GM18519 (cell line): ENCODE measurements around the gene PCNX2.

Experiments used
- ATAC-seq: cut with Tn5 transposase; IDR thresholded peaks from one replicate; pipeline ENCODE4 v1.9.1; 2021; ENCODE audit warnings: mild to moderate bottlenecking, moderate library complexity; ENCODE audit not compliant: unreplicated experiment, low FRiP score

PCNX2 gene

DNA sequence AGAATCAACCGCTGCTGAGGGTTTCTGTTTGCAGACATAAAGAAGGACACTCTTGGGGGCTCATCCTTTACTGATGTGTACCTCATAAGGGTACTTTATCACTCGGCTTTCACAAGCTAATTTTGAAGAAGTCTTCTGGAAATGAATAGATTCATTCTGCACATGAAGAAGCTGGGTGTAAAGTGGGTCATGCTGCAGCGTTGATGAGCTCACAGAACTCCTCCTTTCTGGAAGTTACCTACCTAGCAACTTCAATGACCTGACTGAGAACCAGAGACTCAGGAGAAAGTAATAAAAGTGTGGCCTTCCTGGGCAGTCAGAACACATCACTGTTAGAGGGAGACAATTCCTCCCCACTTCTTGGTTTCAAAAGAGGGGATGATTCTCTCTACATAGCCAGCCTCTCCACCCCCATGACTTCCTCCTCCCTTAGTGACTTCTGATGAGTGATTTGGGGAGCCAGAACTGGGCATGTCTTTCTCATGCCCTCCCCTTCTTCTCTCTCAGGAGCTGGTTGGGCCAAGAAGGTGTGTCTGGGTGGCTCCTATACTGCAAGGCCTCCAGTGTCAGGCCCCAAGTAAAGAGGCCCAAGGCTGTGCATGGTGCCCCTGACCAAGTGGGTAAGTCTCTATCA is 27.0 kb downstream of the PCNX2 start:
- ATAC-seq: no peak

DNA sequence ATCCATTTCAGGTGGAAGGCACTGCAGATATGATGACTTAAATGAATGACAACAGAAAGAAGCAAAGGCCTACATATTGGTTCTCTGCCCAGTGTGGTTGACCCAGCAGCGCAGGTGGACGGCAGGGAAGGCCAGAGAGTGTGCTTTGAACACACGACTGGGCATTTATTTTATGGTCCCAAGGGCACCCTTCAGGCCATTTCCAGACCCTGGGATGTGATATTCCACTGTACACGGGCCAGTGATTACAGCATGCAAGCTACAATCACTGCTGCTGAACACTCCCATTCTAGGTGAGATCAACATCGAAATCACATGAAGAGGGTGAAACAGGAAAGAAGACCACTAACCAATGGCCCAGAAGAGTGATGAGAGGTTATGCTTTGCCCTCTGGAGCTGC is 33.8 kb downstream of the PCNX2 start:
- ATAC-seq: no peak

DNA sequence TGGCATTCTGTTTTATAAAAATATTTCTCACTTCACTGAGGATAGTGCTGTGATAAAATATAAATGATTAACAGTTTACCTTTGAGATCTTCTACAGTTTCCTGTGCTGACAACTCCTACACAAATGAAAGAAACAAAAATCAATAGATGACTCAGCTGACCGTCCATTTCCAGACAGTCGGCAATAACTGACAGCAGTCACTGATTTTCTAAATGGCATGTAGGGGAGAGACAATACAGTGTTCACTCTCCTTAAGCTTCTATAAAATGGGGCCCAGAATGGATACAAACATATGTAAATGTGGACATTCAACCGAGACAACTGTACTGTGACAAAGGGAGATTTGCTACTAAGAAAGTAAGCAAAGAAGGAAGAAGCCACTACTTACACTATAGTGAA is 34.3 kb downstream of the PCNX2 start:
- ATAC-seq: peak; percentile 87

DNA sequence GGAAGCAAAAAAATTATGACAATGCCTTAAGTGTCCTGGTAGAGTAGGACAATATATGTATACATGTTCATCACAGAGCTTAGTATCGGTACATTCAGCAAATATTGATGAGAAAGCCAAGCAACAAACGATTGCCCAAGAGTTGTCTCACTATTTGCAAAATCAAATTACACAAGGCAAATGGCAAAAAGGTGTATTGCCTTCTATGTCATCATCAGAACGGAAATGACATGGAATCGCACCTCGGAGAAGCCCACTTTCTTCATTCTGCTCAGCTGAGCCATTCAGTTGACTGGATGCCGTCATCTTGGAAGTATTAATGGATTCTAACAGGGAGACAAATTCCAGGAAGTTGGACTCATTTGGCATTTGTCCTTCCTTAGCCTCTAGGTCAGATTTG is 37.7 kb downstream of the PCNX2 start:
- ATAC-seq: no peak

DNA sequence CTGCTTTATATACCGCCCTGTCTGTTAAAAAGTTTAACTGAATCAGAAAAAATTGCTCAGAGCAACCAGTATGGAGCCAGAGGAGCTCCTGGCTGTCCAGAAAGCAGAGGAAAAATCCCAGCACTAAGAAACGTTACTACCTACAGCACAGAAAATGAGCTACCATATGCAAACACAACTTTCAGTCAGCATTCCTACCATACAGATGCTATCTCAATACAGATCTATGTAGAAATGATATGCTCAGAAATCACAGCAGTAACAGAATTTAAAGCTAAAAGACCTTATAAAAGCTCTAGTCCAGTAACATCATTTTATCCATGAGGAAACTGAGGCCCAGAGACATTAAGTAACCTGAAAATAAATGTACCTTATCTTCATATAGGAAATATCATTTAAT is 38.7 kb downstream of the PCNX2 start:
- ATAC-seq: no peak

DNA sequence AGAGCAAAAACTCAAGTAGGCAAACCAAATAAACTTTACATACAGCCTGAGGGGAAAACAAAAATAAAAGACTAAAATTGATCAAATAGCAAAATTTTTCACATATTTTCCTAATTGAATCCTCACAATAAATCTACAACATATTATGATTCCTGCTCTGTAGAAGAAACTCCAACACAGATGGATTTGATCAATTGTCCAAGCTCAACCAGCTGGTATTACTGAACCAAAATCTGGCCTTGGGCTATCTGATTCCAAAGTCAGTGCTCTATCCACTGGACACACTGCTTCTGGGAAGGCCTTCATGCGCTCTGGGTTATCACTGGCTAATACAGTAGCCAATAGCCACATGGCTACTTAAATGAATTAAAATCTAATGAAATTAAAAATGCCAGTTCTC is 39.3 kb downstream of the PCNX2 start:
- ATAC-seq: no peak

DNA sequence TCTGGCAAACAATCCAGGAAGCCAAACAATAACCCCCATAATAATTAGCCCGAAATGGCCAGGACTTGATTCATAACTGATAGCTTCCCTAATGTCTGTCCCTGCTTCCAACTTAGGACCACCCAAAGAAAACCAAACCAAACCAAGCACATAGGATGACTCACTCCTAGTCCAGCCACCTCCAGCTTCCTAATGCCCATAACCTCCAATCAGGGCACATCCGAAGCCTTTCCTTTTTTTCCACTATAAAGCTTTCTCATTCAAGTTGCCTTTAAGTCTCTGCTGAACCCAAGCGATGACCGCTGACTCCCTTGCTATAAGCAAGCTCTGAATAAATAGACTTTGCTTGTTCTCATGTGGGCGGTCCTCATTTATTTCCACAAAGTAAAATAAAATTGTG is 40.4 kb downstream of the PCNX2 start:
- ATAC-seq: no peak

DNA sequence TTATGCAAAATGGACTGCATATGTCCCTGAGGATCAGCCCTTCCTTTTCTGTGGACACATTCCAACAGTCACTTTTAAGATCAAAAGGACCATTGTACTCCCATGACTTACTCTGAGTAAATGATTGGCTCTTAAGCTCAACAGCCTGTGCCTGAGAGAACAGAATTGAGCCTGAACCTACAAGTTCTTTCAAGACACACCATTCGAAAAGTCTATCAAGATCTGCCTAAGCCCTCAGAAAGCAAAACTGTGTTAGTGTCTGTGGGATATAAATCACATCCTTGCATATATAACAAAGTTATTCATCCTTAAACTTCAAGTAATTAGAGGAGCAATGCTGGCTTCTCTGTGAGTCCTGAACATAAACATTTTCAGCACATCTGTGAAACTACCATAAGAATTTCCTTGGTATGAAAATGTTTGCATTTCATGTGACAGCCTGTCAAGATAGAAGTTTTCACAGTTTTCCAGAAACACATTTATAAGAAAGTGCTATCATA is 41.6 kb downstream of the PCNX2 start:
- ATAC-seq: no peak

DNA sequence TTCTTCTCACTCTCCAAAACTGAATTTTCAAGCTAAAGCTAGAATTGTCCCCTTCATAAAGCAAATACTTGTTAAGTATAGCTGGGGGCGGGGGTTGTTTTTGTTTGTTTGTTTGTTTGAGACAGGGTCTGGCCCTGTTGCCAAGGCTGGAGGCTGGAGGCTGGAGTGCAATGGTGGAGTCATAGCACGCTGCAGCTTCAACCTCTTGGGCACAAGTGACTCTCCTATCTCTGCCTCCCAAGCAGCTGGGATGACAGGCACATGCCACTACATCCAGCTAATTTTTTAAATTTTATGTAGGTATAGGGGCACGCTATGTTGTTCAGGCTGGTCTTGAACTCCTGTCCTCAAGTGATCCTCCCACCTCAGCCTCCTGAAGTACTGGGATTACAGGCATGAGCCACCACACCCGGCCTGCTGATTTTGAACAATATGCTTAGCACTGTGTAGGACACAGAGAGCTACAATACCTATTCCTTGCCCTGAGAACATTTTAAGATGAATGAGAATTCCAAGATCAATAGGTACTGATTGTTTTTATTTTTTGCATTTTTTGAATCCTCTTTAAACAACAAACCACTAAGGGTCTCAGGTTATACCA is 42.2 kb downstream of the PCNX2 start:
- no peak for ATAC-seq

DNA sequence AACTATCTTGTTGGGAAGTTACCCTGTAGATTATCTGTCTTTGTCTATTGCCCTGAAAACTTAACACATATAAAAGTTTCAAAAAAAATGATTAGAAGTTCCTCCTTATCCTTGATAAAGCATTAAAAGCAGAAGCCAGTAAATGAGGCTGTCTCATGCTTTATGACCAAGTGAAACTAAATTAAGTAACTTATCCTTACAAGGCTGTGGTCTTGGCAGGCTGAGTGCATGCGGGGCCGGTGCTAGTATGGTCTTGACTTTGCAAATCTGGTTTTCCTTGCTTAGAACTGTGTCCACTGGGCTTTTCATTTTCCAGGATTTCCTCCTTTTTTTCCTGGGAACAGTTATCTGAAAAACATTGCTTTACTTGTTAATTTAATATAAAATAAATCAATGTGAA is 43.1 kb downstream of the PCNX2 start:
- no peak for ATAC-seq

DNA sequence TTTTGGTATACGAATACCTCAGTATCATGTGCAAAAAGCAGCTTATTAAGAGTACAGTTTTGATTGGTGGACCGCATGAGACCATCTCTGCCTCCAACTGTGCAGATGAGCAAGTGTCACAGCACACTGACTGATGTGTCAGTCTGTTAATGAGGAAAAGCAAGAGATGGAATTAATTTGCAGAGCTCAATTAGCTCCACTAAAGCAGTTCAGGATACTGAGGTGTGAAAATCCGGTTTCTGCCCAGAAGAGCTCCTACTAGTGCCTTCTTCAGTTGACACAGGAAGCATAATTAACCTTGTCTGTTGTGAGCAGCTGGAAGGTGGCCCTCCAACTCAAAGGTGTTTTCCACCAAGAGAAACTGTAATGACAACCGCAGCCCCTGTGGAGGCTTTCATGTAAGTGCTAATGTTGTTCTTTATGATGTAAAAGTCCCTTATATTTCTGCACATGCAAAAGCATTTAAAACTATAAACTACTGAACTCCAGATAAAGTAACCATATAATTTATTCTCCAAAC is 44.3 kb downstream of the PCNX2 start:
- ATAC-seq: no peak

DNA sequence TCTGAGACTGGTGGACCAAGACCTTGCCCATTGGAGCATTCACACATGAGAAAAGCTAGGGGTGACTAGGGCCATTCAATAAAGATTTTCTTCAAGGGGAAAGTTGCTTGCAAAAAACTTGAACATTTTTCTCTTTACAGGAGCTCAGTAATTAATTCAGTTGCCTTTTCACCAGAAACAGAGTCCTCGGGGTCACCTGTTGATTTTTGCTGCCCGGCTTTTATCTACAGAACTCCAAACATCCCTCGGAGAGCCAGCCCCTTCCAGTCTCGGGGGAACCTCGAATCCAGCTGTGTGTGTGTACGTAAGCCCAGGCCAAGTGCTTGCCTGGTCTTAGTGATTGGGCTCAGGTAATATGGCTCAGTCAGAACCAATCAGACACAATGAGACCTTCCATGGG is 47.5 kb downstream of the PCNX2 start:
- no peak for ATAC-seq

DNA sequence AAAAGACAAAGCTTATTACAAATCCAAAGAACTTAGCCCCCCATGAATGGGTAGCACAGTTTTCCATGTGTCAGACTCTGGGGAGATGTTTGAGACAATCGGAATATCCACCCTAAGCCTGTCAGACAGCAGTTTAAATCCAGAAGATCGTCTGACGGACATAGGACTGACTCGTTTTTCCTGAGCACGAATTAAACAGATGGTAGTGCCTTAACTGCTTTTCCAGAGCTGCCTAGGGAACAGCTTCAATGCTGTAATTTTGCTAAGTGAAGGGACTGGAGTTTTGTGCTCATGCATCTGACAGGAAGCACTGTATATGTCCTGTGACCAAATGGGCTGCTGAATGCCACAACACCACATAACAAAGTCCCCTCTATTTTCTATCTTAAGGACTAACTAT is 48.6 kb downstream of the PCNX2 start:
- no peak for ATAC-seq

DNA sequence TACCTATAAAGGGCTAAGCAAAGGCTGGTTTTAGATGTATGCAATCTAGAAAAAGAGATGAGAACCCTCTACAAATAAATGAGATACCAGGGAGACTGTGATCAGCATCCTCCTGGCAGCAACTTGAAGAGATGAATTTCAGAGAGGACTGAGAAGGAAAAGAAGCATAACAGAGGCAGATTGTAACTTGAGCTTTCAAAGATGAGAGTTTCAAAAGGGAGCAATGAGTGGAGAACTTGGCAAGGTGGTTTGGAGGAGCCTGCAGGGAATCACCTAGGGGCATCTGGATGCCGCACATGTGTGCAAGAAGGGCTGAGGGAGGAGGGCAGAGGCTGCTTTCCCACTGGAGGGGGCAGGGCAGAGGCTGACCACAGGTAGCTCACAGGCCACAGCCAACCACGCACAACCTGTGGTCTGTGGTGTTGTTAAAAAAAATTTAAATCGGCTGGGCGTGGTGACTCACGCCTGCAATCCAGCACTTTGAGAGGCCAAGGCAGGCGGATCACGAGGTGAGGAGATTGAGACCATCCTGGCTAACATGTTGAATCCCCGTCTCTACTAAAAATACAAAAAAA is 50.2 kb downstream of the PCNX2 start:
- ATAC-seq: no peak

DNA sequence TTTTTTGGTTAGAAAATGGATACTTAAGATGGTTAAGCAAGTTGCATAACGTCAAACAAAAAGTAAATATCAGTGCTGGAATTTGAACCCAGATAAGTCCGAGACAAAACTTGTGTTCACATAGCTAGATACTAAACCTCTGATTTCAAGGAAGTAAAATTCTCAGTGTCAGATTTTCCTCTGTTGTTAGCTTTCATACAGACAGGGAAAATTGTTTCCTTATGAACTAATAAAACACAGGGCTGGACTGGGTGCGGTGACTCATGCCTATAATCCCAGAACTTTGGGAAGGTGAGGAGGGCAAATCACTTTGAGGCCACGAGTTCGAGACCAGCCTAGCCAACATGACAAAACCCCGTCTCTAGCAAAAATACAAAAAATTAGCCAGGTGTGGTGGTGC is 51.3 kb downstream of the PCNX2 start:
- no peak for ATAC-seq

DNA sequence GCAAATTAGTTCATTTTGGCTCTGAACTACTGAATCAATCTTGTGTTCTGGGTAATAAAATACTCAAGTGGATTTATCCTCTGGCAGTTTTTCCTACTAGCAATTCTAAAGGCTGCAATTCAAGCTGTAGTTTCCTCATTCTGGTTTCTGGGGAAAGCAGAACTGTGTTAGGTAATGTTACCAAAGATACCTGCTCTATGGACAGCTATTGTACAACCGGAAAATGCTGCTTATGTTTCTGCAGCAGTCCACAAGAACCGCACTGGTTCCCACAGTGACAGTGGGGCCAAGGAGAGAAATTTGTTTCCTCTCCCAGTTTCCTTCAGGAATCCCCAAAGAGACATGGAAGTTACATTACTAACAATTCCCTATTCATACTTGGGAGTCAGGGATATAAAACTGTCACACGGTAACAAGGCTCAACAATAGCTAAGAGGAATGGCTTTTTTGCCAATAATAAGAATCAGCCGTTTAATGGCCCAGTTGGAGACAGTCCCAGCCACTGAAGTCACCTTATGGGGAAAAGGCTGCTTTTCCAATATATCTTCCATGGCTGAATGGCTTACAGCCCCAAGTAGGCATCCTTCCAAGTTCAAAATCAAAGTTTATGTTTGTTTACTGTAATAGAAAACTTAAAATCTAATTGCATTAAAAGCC is 52.6 kb downstream of the PCNX2 start:
- ATAC-seq: no peak

DNA sequence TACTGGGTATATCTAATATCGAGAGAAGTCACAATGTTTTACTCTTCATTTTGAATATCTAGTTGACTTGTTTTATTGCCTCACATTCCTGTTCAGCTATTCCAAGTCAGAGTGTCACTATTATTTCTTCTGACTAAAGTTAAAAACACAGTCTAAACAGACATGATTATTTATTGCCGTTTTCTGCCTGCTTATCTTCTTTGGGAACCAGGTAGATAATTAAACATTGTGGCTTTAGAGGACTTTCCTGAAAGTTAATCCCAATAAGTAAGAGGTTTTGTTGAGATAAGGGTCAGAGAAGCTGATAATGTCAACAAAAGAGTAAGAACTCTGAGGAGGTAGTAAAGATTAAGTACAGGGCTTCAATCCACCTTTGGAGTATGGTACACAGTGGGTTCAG is 53.8 kb downstream of the PCNX2 start:
- ATAC-seq: no peak

DNA sequence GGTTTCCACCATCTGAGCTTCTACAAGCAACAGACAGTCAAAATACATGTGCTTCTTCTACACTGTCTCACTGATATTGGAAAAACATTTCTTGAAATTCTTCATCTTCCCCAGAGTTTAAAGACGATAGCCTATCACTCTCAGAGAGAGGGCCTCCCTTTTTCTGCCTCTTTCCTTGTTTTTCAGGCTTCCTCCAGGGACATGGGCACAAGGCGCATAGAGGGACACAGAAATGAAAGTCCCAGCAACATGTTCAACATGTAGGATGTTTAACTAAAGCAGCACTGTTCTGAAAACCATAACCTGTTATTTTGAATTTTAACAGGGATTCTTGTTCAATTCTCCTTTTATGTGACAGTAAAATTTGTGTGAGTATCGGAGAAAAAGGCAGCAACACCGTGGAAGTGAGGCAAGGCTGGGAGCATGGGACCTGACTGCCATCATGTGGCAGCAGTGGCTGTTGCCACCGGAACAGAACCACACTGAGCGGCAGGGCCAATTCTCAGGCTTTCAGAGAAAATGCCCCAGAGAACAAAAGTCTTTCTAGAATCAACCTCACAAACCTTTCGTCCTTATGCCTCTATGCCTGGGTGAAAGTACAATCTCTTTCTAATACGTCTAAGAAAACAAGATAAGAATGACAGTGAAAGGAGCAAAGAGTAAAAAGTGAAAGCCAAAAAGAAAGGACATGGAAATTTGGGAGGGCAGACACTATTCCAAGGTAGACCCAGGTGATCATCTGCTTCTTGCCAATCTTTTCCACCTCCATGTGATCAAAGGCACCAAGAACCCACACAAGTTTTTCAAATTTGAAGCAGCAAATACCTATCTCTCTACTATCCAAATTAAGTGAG is 54.5 kb downstream of the PCNX2 start:
- ATAC-seq: no peak

DNA sequence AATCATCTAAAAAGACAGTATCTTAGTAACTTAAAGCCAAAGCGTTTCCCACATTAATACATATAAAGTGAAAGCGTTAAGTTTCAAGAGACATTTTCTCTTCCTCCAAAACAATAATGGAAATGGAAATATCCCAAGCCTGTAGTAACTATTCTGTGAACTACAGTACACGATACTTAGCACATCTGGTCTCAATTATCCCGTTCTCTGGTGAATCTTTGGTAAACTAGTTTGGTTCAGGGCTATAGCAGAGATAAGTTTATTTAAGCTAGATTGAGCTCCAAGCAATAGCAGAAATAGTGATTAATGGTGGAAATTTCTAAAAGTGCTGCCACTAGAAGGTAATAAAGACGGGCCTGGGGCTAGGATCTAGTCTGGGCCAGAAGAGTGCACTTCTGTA is 55.2 kb downstream of the PCNX2 start:
- ATAC-seq: no peak

DNA sequence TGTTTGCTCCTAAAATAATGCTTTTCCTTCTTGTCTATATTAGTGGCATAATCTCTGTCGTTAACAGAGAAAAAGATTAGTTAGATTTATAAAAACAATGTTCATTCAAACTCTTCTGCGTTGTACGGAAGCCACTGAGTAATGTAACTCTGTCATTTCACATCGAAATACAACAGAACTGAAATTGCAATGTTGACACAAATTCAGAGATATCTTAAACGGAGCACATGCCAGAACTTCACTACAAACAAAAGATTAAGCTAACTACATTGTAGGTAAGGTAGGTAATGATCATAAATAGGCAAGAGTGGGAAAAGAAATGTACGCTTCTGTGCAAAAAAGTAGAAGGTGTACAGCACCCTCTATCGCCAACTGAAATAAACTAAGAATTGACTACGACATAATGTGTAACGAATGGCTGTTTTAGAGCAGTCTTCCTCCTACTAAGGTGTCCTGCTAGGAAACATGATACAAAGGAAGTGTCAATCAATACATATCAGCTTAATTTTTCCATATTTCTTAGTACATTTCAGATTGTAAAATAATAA is 56.6 kb downstream of the PCNX2 start:
- no peak for ATAC-seq
